Peyer's patch (tissue), 4 donors: ENCODE results near the gene ZNF629. TPM values are rescaled to one million over a fixed set of nuclear protein-coding genes. Genes with fewer than 3 reads are reported as not detected.
"Not testable (repeated sequence)": the region's sequence is repeated elsewhere in the genome, so short reads cannot be mapped to it uniquely, and the experiment has no call there.

Experiments
- DNase-seq, 3 donors: peaks; one replicate each; pipeline ENCODE4 v3.0.0-alpha.2; 2017 to 2019
- H3K27ac ChIP-seq, 4 donors: fragments of 200-600 bp; sonication (generic); one replicate each; pipeline ENCODE4 v1.5.1; 2016 to 2019
- H3K27me3 ChIP-seq, 2 donors: fragments of 200-600 bp; sonication (generic); one replicate each; pipeline ENCODE4 v1.5.1; 2019
- H3K36me3 ChIP-seq, 3 donors: fragments of 200-600 bp; sonication (generic); one replicate each; pipeline ENCODE4 v1.5.1; 2016 to 2019
- H3K4me1 ChIP-seq, 4 donors: fragments of 200-600 bp; sonication (generic); one replicate each; pipeline ENCODE4 v1.5.1; 2016 to 2019
- H3K4me3 ChIP-seq, 4 donors: fragments of 200-600 bp; sonication (generic); 1 replicate in 3 of 4; 2 replicates in 1 of 4; pipeline ENCODE4 v1.5.1; 2016 to 2019; ENCODE audit warnings: mild to moderate bottlenecking in 1 of 4
- H3K9me3 ChIP-seq, 4 donors: fragments of 200-600 bp; sonication (generic); one replicate each; pipeline ENCODE4 v1.5.1; 2016 to 2019; ENCODE audit warnings: mild to moderate bottlenecking in 1 of 4
- CTCF ChIP-seq, 6 experiments: fragments of 450-650 bp in 4 of 6; fragments of 200-600 bp in 2 of 6; sonication (generic) in 1 of 6; IDR thresholded peaks; one replicate each; pipeline ENCODE4 v1.5.1; 2017 to 2019; ENCODE audit warnings: antibody characterized with exemption in 6 of 6, mild to moderate bottlenecking in 3 of 6, moderate library complexity in 1 of 6
- POLR2A ChIP-seq, 2 donors: fragments of 450-650 bp; IDR thresholded peaks; one replicate each; pipeline ENCODE4 v1.5.1; 2017; ENCODE audit warnings: antibody characterized with exemption in 2 of 2, mild to moderate bottlenecking in 2 of 2, moderate library complexity in 2 of 2
- total RNA-seq, 4 donors: library from RNA; depleted of rRNA; stranded (reverse); fragments of >200 nt; gene quantifications; one replicate each; pipeline ENCODE4 v1.1.0, GENCODE V29; 2016

Gene ZNF629
- 10 to 100 TPM; 10.9 to 28.7 (median 19.0) TPM for total RNA-seq

GRCh38 chr16:30786936-30787612 is at the start of gene ZNF629:
Gene ZNF629 (minus strand): TSS chr16:30787205. CDS start chr16:30784482, 2,723 bp downstream.
- H3K4me3 ChIP-seq = peak within 1 kb of the TSS; percentile 60 to 89 (median 78)
- peak; percentile 38 to 77 (median 75) for DNase-seq
- no peaks in the 10 kb centered on the region for H3K9me3 ChIP-seq
- peaks cover 0 to 27% (median 10%) of the 10 kb centered on the region in 4 donors for H3K4me1 ChIP-seq
- peak within 1 kb of the TSS; percentile 69 to 83 (median 78) for H3K27ac ChIP-seq
- no peaks in the 10 kb centered on the region for H3K27me3 ChIP-seq
- TF ChIP-seq POLR2A (IDR thresholded peaks at IDR 0.05) (peak; percentile 19 to 25), CTCF (IDR thresholded peaks at IDR 0.05) (peak in 2 of 6 experiments; percentile 13 to 22)
- H3K36me3 ChIP-seq = peaks cover 0 to 22% (median 0%) of the 10 kb centered on the region in 3 donors

- no peak for TF ChIP-seq POLR2A (IDR thresholded peaks at IDR 0.05)
- DNase-seq = no peak
- Histone ChIP-seq H3K4me3 (no peak overlapping the region), H3K9me3 (no peaks in the 10 kb centered on the region), H3K36me3 (no peaks in the 10 kb centered on the region), H3K4me1 (peaks cover 0 to 9% (median 2%) of the 10 kb centered on the region in 4 donors), H3K27ac (no peak overlapping the region), H3K27me3 (no peaks in the 10 kb centered on the region)
These were observed 47.2 kb upstream of the ZNF629 start for GRCh38 chr16:30834130-30834740.

GRCh38 chr16:30830072-30830417 is 43.0 kb upstream of the ZNF629 start:
- DNase-seq = no peak
- H3K27ac ChIP-seq = peak overlapping the region in 2 of 4 donors; percentile 58 to 86

GRCh38 chr16:30829130-30830071 is 42.4 kb upstream of the ZNF629 start:
- Histone ChIP-seq H3K4me3 (no peak overlapping the region), H3K36me3 (no peaks in the 10 kb centered on the region), H3K27ac (peak overlapping the region in 3 of 4 donors; percentile 65 to 91 (median 86)), H3K27me3 (no peaks in the 10 kb centered on the region), H3K4me1 (peaks cover 0 to 6% (median 0%) of the 10 kb centered on the region in 4 donors), H3K9me3 (no peaks in the 10 kb centered on the region)
- no peak for TF ChIP-seq POLR2A (IDR thresholded peaks at IDR 0.05)
- TF ChIP-seq CTCF (IDR thresholded peaks at IDR 0.05) = peak in 3 of 6 experiments; percentile 73 to 78 (median 75)
- DNase-seq = peak in 2 of 3 donors; percentile 85 to 90

More at GRCh38 chr16:30830072-30830417, 43.0 kb upstream of the ZNF629 start:
- Histone ChIP-seq H3K36me3 (no peaks in the 10 kb centered on the region), H3K4me1 (peaks cover 0 to 6% (median 0%) of the 10 kb centered on the region in 4 donors), H3K9me3 (no peaks in the 10 kb centered on the region), H3K27me3 (no peaks in the 10 kb centered on the region), H3K4me3 (no peak overlapping the region)
- TF ChIP-seq POLR2A (IDR thresholded peaks at IDR 0.05) = no peak
- TF ChIP-seq CTCF (IDR thresholded peaks at IDR 0.05) = no peak

- DNase-seq = no peak
- H3K4me1 ChIP-seq = no peaks in the 10 kb centered on the region
- no peaks in the 10 kb centered on the region for H3K36me3 ChIP-seq
- TF ChIP-seq POLR2A (IDR thresholded peaks at IDR 0.05) (no peak), CTCF (IDR thresholded peaks at IDR 0.05) (no peak)
- H3K9me3 ChIP-seq = no peaks in the 10 kb centered on the region
- H3K27me3 ChIP-seq = no peaks in the 10 kb centered on the region
- no peak overlapping the region for H3K4me3 ChIP-seq
- no peak overlapping the region for H3K27ac ChIP-seq
These were observed 34.9 kb upstream of the ZNF629 start for GRCh38 chr16:30821891-30822290.

- H3K36me3 ChIP-seq, H3K4me3 ChIP-seq, H3K27me3 ChIP-seq, DNase-seq, H3K4me1 ChIP-seq, H3K27ac ChIP-seq, H3K9me3 ChIP-seq: not testable (repeated sequence)
These were observed 34.4 kb upstream of the ZNF629 start for GRCh38 chr16:30821441-30821840.
